ENCODE results near the gene KRTAP5-2.

GRCh38 chr11:1558775-1559110, 39.4 kb downstream of the KRTAP5-2 start:
- no peak for TF ChIP-seq CEBPB (IDR thresholded peaks at IDR 0.05; ENCODE audit: low read depth, low read length)
- TF ChIP-seq MAFK (IDR thresholded peaks at IDR 0.05; ENCODE audit: low read depth, low read length), result no peak
- no peak for TF ChIP-seq POLR2A (IDR thresholded peaks at IDR 0.05; ENCODE audit: low read depth, low read length)
- no peak for TF ChIP-seq MAZ (IDR thresholded peaks at IDR 0.05; ENCODE audit: borderline replicate concordance, low read depth, low read length)
- TF ChIP-seq RAD21 (IDR thresholded peaks at IDR 0.05; ENCODE audit: low read length), result no peak
- TF ChIP-seq CTCF (conservative IDR thresholded peaks at IDR 0.05; ENCODE audit: low read depth, low read length), result no peak
- no peak for TF ChIP-seq SMC3 (IDR thresholded peaks at IDR 0.05; ENCODE audit: low read depth, low read length)
- no peak for TF ChIP-seq RCOR1 (IDR thresholded peaks at IDR 0.05; ENCODE audit: insufficient replicate concordance, low read length)
- TF ChIP-seq RFX5 (IDR thresholded peaks at IDR 0.05; ENCODE audit: low read depth, low read length), result no peak
